Parathyroid adenoma (tissue), 2 donors: ENCODE data around the gene CPB2.

Experiments used
- H2AFZ ChIP-seq: fragments of 300-600 bp; sonication (generic); one replicate; pipeline ENCODE4 v1.7.0; 2017; ENCODE audit warnings: antibody characterized with exemption, mild to moderate bottlenecking
- H3K27ac ChIP-seq: fragments of 300-600 bp; sonication (generic); one replicate; pipeline ENCODE4 v1.7.0; 2017
- H3K27me3 ChIP-seq: fragments of 300-600 bp; sonication (generic); one replicate; pipeline ENCODE4 v1.7.0; 2017; ENCODE audit warnings: low read length; ENCODE audit not compliant: control insufficient read depth, insufficient read depth
- H3K36me3 ChIP-seq: fragments of 300-600 bp; sonication (generic); one replicate; pipeline ENCODE4 v1.7.0; 2017; ENCODE audit warnings: low read length; ENCODE audit not compliant: control insufficient read depth, insufficient read depth
- H3K4me1 ChIP-seq: fragments of 300-600 bp; sonication (generic); one replicate; pipeline ENCODE4 v1.7.0; 2017; ENCODE audit warnings: control low read depth
- H3K4me2 ChIP-seq: fragments of 300-600 bp; sonication (generic); one replicate; pipeline ENCODE4 v1.7.0; 2017; ENCODE audit warnings: low read length
- H3K4me3 ChIP-seq: fragments of 300-600 bp; sonication (generic); one replicate; pipeline ENCODE4 v1.7.0; 2017; ENCODE audit warnings: low read depth, low read length
- H3K79me2 ChIP-seq: fragments of 300-600 bp; sonication (generic); one replicate; pipeline ENCODE4 v1.7.0; 2017; ENCODE audit warnings: control low read depth
- H3K9ac ChIP-seq: fragments of 300-600 bp; sonication (generic); one replicate; pipeline ENCODE4 v1.7.0; 2017; ENCODE audit warnings: mild to moderate bottlenecking
- H3K9me3 ChIP-seq: fragments of 300-600 bp; sonication (generic); one replicate; pipeline ENCODE4 v1.7.0; 2017; ENCODE audit warnings: low read length; ENCODE audit not compliant: control insufficient read depth
- CTCF ChIP-seq: fragments of 300-600 bp; sonication (generic); IDR thresholded peaks from one replicate; pipeline ENCODE4 v1.7.0; 2017; ENCODE audit warnings: antibody characterized with exemption, mild to moderate bottlenecking
- donor health status: primary hyperparathyroidism.

The CPB2 gene

GRCh38 chr13:46127358-46128023 lies 22.7 kb upstream of the CPB2 start:
- H3K79me2 ChIP-seq, result no peaks in the 10 kb centered on the region
- H3K4me1 ChIP-seq, result peaks cover 2% of the 10 kb centered on the region
- H3K27ac ChIP-seq, result no peak overlapping the region
- H3K36me3 ChIP-seq, result no peaks in the 10 kb centered on the region
- H3K4me2 ChIP-seq, result no peak overlapping the region
- no peak overlapping the region for H3K9ac ChIP-seq
- no peaks in the 10 kb centered on the region for H3K27me3 ChIP-seq
- no peaks in the 10 kb centered on the region for H3K9me3 ChIP-seq
- H2AFZ ChIP-seq, result no peak overlapping the region
- TF ChIP-seq CTCF, result no peak
- H3K4me3 ChIP-seq, result no peak overlapping the region

- no peak overlapping the region for H3K27ac ChIP-seq
Measured at GRCh38 chr13:46126552-46127357, 21.9 kb upstream of the CPB2 start.

GRCh38 chr13:46126056-46126455 lies 21.2 kb upstream of the CPB2 start:
- Histone ChIP-seq H3K9me3 (no peaks in the 10 kb centered on the region), H3K36me3 (no peaks in the 10 kb centered on the region), H3K9ac (no peak overlapping the region), H3K4me2 (no peak overlapping the region), H3K27ac (no peak overlapping the region), H2AFZ (no peak overlapping the region), H3K79me2 (no peaks in the 10 kb centered on the region), H3K27me3 (no peaks in the 10 kb centered on the region), H3K4me3 (no peak overlapping the region), H3K4me1 (peaks cover 2% of the 10 kb centered on the region)
- no peak for TF ChIP-seq CTCF

More at GRCh38 chr13:46126552-46127357, 21.9 kb upstream of the CPB2 start:
- peak; percentile 72 for TF ChIP-seq CTCF
- Histone ChIP-seq H3K4me1 (peaks cover 2% of the 10 kb centered on the region), H3K9me3 (no peaks in the 10 kb centered on the region), H3K27me3 (no peaks in the 10 kb centered on the region), H3K9ac (no peak overlapping the region), H3K4me2 (no peak overlapping the region), H3K4me3 (no peak overlapping the region), H2AFZ (peak overlapping the region; percentile 25), H3K79me2 (no peaks in the 10 kb centered on the region), H3K36me3 (no peaks in the 10 kb centered on the region)

- Histone ChIP-seq H3K9ac (no peak overlapping the region), H3K9me3 (no peaks in the 10 kb centered on the region), H3K4me1 (peaks cover 6% of the 10 kb centered on the region), H3K27me3 (no peaks in the 10 kb centered on the region), H3K79me2 (no peaks in the 10 kb centered on the region), H3K27ac (no peak overlapping the region), H2AFZ (no peak overlapping the region), H3K4me3 (no peak overlapping the region), H3K4me2 (no peak overlapping the region), H3K36me3 (no peaks in the 10 kb centered on the region)
- TF ChIP-seq CTCF, result no peak
Measured at GRCh38 chr13:46124967-46125933, 20.4 kb upstream of the CPB2 start.
